ENCODE measurements around the gene PRDM2. TPM values are rescaled to one million over a fixed set of nuclear protein-coding genes. Genes with fewer than 3 reads are reported as not detected.

Gene PRDM2
- total and polyA plus RNA-seq, 2 donors, result 19.4 to 25.5 TPM

DNA sequence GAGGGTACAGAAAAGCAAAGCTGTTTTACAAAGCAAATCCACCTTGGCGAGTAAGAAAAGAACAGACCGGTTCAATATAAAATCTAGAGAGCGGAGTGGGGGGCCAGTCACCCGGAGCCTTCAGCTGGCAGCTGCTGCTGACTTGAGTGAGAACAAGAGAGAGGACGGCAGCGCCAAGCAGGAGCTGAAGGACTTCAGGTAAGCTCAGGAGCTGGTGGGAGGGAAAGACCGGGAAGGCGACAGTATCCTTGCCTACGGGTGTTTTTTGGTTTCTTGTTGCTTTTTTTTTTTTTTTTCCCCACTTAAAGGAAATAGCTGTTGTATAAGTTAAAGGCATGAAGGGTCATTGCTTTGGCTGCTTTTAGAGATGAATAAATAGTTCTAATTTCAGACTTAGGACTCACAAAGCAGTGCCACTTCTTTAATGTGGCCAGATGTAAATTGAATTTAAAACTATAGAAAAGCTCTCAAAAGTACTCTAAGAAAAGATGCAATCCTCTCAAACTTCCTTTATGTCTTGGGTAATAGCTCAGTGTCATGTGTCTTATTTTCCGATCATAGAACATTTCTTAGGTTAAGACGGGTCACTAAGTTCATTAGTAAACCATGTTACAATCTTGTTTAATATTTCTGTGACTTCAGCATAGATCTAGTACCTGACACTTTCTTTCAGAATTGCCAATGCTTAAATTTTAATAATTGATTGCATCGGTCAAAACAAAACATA is 82.8 kb downstream of the PRDM2 start:
- Histone ChIP-seq H3K27me3 (ENCODE audit: control insufficient read depth in 2 of 2, insufficient read depth in 1 of 2, low read length in 1 of 2) (no peaks in the 10 kb centered on the region), H3K4me1 (ENCODE audit: control insufficient read depth in 2 of 2, insufficient read depth in 2 of 2, low read length in 2 of 2) (peaks cover 0 to 16% of the 10 kb centered on the region in 2 donors), H3K36me3 (ENCODE audit: control insufficient read depth in 2 of 2, insufficient read depth in 2 of 2, low read length in 1 of 2) (peaks cover 53 to 57% of the 10 kb centered on the region in 2 donors), H3K27ac (ENCODE audit: low read depth in 1 of 2, low read length in 1 of 2) (peak overlapping the region in 1 of 2 donors; percentile 52), H3K9me3 (ENCODE audit: control insufficient read depth in 2 of 2, insufficient read depth in 1 of 2, low read length in 1 of 2) (no peaks in the 10 kb centered on the region), H3K4me3 (ENCODE audit: low read length in 2 of 2) (peak overlapping the region in 1 of 2 donors; percentile 0)
- DNase-seq (ENCODE audit: low read depth in 6 of 9, low spot score in 9 of 9), result no peak
- 91% methylated on average over 12 of the region's 12 CpGs for WGBS

- Histone ChIP-seq H3K27ac (ENCODE audit: low read depth in 1 of 2, low read length in 1 of 2) (no peak overlapping the region), H3K4me1 (ENCODE audit: control insufficient read depth in 2 of 2, insufficient read depth in 2 of 2, low read length in 2 of 2) (peaks cover 0 to 16% of the 10 kb centered on the region in 2 donors), H3K36me3 (ENCODE audit: control insufficient read depth in 2 of 2, insufficient read depth in 2 of 2, low read length in 1 of 2) (peaks cover 48 to 54% of the 10 kb centered on the region in 2 donors), H3K27me3 (ENCODE audit: control insufficient read depth in 2 of 2, insufficient read depth in 1 of 2, low read length in 1 of 2) (no peaks in the 10 kb centered on the region), H3K9me3 (ENCODE audit: control insufficient read depth in 2 of 2, insufficient read depth in 1 of 2, low read length in 1 of 2) (no peaks in the 10 kb centered on the region), H3K4me3 (ENCODE audit: low read length in 2 of 2) (no peak overlapping the region)
- no peak for DNase-seq (ENCODE audit: low read depth in 6 of 9, low spot score in 9 of 9)
- 87% methylated on average over 5 of the region's 5 CpGs for WGBS
Measured at GRCh38 chr1:13783551-13783950, 83.6 kb downstream of the PRDM2 start.

GRCh38 chr1:13784971-13785370 is 85.0 kb downstream of the PRDM2 start:
- Histone ChIP-seq H3K4me1 (ENCODE audit: control insufficient read depth in 2 of 2, insufficient read depth in 2 of 2, low read length in 2 of 2) (peaks cover 0 to 16% of the 10 kb centered on the region in 2 donors), H3K9me3 (ENCODE audit: control insufficient read depth in 2 of 2, insufficient read depth in 1 of 2, low read length in 1 of 2) (no peaks in the 10 kb centered on the region), H3K4me3 (ENCODE audit: low read length in 2 of 2) (no peak overlapping the region), H3K27ac (ENCODE audit: low read depth in 1 of 2, low read length in 1 of 2) (peak overlapping the region in 1 of 2 donors; percentile 38), H3K27me3 (ENCODE audit: control insufficient read depth in 2 of 2, insufficient read depth in 1 of 2, low read length in 1 of 2) (no peaks in the 10 kb centered on the region), H3K36me3 (ENCODE audit: control insufficient read depth in 2 of 2, insufficient read depth in 2 of 2, low read length in 1 of 2) (peaks cover 41 to 46% of the 10 kb centered on the region in 2 donors)
- 91% methylated on average over 5 of the region's 5 CpGs for WGBS
- no peak for DNase-seq (ENCODE audit: low read depth in 6 of 9, low spot score in 9 of 9)

DNA sequence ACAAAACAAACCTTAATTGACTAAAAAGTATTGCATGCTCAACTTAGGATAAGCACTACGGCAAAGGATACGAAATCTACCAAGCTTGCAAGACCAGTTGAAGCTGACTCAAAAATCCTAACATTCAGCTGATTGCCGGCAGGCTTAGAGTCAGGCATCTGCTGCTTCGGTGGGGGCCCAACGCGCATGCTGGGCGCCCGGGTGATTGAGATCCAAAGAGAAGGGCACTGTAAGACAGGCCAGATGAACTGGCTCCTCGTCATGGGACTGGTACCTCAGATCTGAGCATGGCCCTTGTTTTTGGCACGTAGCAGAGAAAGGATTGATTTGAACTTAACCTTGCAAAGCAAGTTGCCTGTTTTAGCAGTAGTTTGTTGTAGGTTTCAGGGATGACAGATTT is 86.6 kb downstream of the PRDM2 start:
- no peak for DNase-seq (ENCODE audit: low read depth in 6 of 9, low spot score in 9 of 9)
- H3K36me3 ChIP-seq (ENCODE audit: control insufficient read depth in 2 of 2, insufficient read depth in 2 of 2, low read length in 1 of 2), result peaks cover 37 to 39% of the 10 kb centered on the region in 2 donors
- H3K27me3 ChIP-seq (ENCODE audit: control insufficient read depth in 2 of 2, insufficient read depth in 1 of 2, low read length in 1 of 2), result no peaks in the 10 kb centered on the region
- no peak overlapping the region for H3K4me3 ChIP-seq (ENCODE audit: low read length in 2 of 2)
- H3K4me1 ChIP-seq (ENCODE audit: control insufficient read depth in 2 of 2, insufficient read depth in 2 of 2, low read length in 2 of 2), result peaks cover 0 to 4% of the 10 kb centered on the region in 2 donors
- WGBS, result 96% methylated on average over 10 of the region's 10 CpGs
- H3K27ac ChIP-seq (ENCODE audit: low read depth in 1 of 2, low read length in 1 of 2), result no peak overlapping the region
- no peaks in the 10 kb centered on the region for H3K9me3 ChIP-seq (ENCODE audit: control insufficient read depth in 2 of 2, insufficient read depth in 1 of 2, low read length in 1 of 2)

GRCh38 chr1:13788795-13789194 is 88.8 kb downstream of the PRDM2 start:
- DNase-seq (ENCODE audit: low read depth in 6 of 9, low spot score in 9 of 9), result no peak
- H3K27ac ChIP-seq (ENCODE audit: low read depth in 1 of 2, low read length in 1 of 2), result no peak overlapping the region
- H3K36me3 ChIP-seq (ENCODE audit: control insufficient read depth in 2 of 2, insufficient read depth in 2 of 2, low read length in 1 of 2), result peaks cover 31 to 35% of the 10 kb centered on the region in 2 donors
- H3K4me1 ChIP-seq (ENCODE audit: control insufficient read depth in 2 of 2, insufficient read depth in 2 of 2, low read length in 2 of 2), result no peaks in the 10 kb centered on the region
- no peak overlapping the region for H3K4me3 ChIP-seq (ENCODE audit: low read length in 2 of 2)
- H3K9me3 ChIP-seq (ENCODE audit: control insufficient read depth in 2 of 2, insufficient read depth in 1 of 2, low read length in 1 of 2), result no peaks in the 10 kb centered on the region
- WGBS, result 90% methylated on average over 6 of the region's 6 CpGs
- H3K27me3 ChIP-seq (ENCODE audit: control insufficient read depth in 2 of 2, insufficient read depth in 1 of 2, low read length in 1 of 2), result no peaks in the 10 kb centered on the region

GRCh38 chr1:13790290-13791030 is 90.5 kb downstream of the PRDM2 start:
- no peaks in the 10 kb centered on the region for H3K9me3 ChIP-seq (ENCODE audit: control insufficient read depth in 2 of 2, insufficient read depth in 1 of 2, low read length in 1 of 2)
- WGBS, result 96% methylated on average over 13 of the region's 13 CpGs
- no peaks in the 10 kb centered on the region for H3K27me3 ChIP-seq (ENCODE audit: control insufficient read depth in 2 of 2, insufficient read depth in 1 of 2, low read length in 1 of 2)
- H3K36me3 ChIP-seq (ENCODE audit: control insufficient read depth in 2 of 2, insufficient read depth in 2 of 2, low read length in 1 of 2), result peaks cover 22 to 29% of the 10 kb centered on the region in 2 donors
- no peaks in the 10 kb centered on the region for H3K4me1 ChIP-seq (ENCODE audit: control insufficient read depth in 2 of 2, insufficient read depth in 2 of 2, low read length in 2 of 2)
- no peak overlapping the region for H3K27ac ChIP-seq (ENCODE audit: low read depth in 1 of 2, low read length in 1 of 2)
- H3K4me3 ChIP-seq (ENCODE audit: low read length in 2 of 2), result no peak overlapping the region
- DNase-seq (ENCODE audit: low read depth in 6 of 9, low spot score in 9 of 9), result peak in 1 of 9 donors; percentile 11

GRCh38 chr1:13792419-13792818 is 92.4 kb downstream of the PRDM2 start:
- no peaks in the 10 kb centered on the region for H3K27me3 ChIP-seq (ENCODE audit: control insufficient read depth in 2 of 2, insufficient read depth in 1 of 2, low read length in 1 of 2)
- DNase-seq (ENCODE audit: low read depth in 6 of 9, low spot score in 9 of 9), result no peak
- H3K4me1 ChIP-seq (ENCODE audit: control insufficient read depth in 2 of 2, insufficient read depth in 2 of 2, low read length in 2 of 2), result no peaks in the 10 kb centered on the region
- no peak overlapping the region for H3K4me3 ChIP-seq (ENCODE audit: low read length in 2 of 2)
- H3K27ac ChIP-seq (ENCODE audit: low read depth in 1 of 2, low read length in 1 of 2), result no peak overlapping the region
- over 99% methylated on average over 6 of the region's 6 CpGs for WGBS
- H3K9me3 ChIP-seq (ENCODE audit: control insufficient read depth in 2 of 2, insufficient read depth in 1 of 2, low read length in 1 of 2), result no peaks in the 10 kb centered on the region
- H3K36me3 ChIP-seq (ENCODE audit: control insufficient read depth in 2 of 2, insufficient read depth in 2 of 2, low read length in 1 of 2), result peaks cover 14 to 25% of the 10 kb centered on the region in 2 donors

DNA sequence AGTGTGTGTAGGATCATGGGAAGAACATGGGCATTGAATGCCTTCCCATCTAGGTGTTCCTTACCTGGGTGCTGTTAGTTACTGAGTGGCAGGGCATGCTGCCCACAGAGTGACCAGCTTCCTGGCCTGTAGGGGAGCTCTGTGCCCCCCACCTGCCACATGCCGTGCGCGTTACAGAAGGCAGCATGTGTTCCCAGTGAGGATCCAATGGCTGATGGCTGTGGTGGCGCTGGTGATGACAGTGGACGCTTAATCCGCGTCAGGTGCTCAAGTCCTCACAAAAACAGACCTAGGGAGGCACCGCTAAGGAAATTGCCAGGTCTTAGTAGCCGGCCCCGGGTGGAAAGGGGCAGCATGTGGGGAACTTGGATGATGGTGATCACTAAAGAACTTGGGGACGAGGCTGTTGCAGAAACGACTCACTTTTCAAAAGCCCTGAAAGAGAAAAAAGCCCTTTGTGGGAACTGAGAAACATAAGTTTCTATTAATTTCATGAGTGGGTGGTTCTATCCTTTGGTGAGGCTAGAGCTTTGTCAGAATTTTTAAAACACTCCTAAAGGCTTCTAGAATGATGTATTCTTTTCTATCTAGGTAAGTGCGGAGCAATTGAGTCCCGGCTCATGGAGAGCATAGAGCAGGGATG is 93.2 kb downstream of the PRDM2 start:
- no peak for DNase-seq (ENCODE audit: low read depth in 6 of 9, low spot score in 9 of 9)
- H3K9me3 ChIP-seq (ENCODE audit: control insufficient read depth in 2 of 2, insufficient read depth in 1 of 2, low read length in 1 of 2), result no peaks in the 10 kb centered on the region
- H3K27me3 ChIP-seq (ENCODE audit: control insufficient read depth in 2 of 2, insufficient read depth in 1 of 2, low read length in 1 of 2), result no peaks in the 10 kb centered on the region
- 99% methylated on average over 14 of the region's 14 CpGs for WGBS
- no peak overlapping the region for H3K4me3 ChIP-seq (ENCODE audit: low read length in 2 of 2)
- peaks cover 13 to 25% of the 10 kb centered on the region in 2 donors for H3K36me3 ChIP-seq (ENCODE audit: control insufficient read depth in 2 of 2, insufficient read depth in 2 of 2, low read length in 1 of 2)
- H3K4me1 ChIP-seq (ENCODE audit: control insufficient read depth in 2 of 2, insufficient read depth in 2 of 2, low read length in 2 of 2), result no peaks in the 10 kb centered on the region
- no peak overlapping the region for H3K27ac ChIP-seq (ENCODE audit: low read depth in 1 of 2, low read length in 1 of 2)
